ENCODE results near the gene PGAM5. TPM values are rescaled to one million over a fixed set of nuclear protein-coding genes. Genes with fewer than 3 reads are reported as not detected.

The PGAM5 gene
- total RNA-seq, 2 donors from 2014 or later = 37.4 to 41.4 TPM

- TF ChIP-seq POLR2AphosphoS5 (IDR thresholded peaks at IDR 0.05) (no peak), CTCF (IDR thresholded peaks at IDR 0.05) (no peak), POLR2A (IDR thresholded peaks at IDR 0.05) (no peak)
- peaks cover 18 to 41% of the 10 kb centered on the region in 2 donors for H3K36me3 ChIP-seq
- H3K27ac ChIP-seq = no peak overlapping the region
- DNase-seq (ENCODE audit: low spot score) = no peak
- H3K4me1 ChIP-seq (replicated peaks) = no peaks in the 10 kb centered on the region
- 92% methylated on average over 7 of the region's 7 CpGs for WGBS
- no peaks in the 10 kb centered on the region for H3K9me3 ChIP-seq
- intact Hi-C loops (cut with DNase I) = no loop called here
- H3K4me3 ChIP-seq = no peak overlapping the region
- H3K27me3 ChIP-seq (replicated peaks; ENCODE audit: insufficient read depth) = no peaks in the 10 kb centered on the region
Observed at GRCh38 chr12:132728502-132728901, 17.9 kb downstream of the PGAM5 start.

- DNase-seq (ENCODE audit: low spot score) = no peak
- no peak overlapping the region for H3K27ac ChIP-seq
- no peak overlapping the region for H3K4me3 ChIP-seq
- intact Hi-C loops (cut with DNase I) = no loop called here
- H3K27me3 ChIP-seq (replicated peaks; ENCODE audit: insufficient read depth) = no peaks in the 10 kb centered on the region
- TF ChIP-seq POLR2AphosphoS5 (IDR thresholded peaks at IDR 0.05) (no peak), POLR2A (IDR thresholded peaks at IDR 0.05) (no peak), CTCF (IDR thresholded peaks at IDR 0.05) (no peak)
- 91% methylated on average over 24 of the region's 24 CpGs for WGBS
- H3K9me3 ChIP-seq = no peaks in the 10 kb centered on the region
- no peaks in the 10 kb centered on the region for H3K4me1 ChIP-seq (replicated peaks)
- H3K36me3 ChIP-seq = peaks cover 25 to 37% of the 10 kb centered on the region in 2 donors
Observed at GRCh38 chr12:132729541-132730320, 19.1 kb downstream of the PGAM5 start.

- peaks cover 25 to 33% of the 10 kb centered on the region in 2 donors for H3K36me3 ChIP-seq
- intact Hi-C loops (cut with DNase I) = no loop called here
Observed at GRCh38 chr12:132730353-132730752, 19.7 kb downstream of the PGAM5 start.

GRCh38 chr12:132731574-132731973, 20.9 kb downstream of the PGAM5 start:
- WGBS = 90% methylated on average over 17 of the region's 17 CpGs
- intact Hi-C loops (cut with DNase I) = no loop called here
- Histone ChIP-seq H3K4me3 (no peak overlapping the region), H3K27me3 (replicated peaks; ENCODE audit: insufficient read depth) (no peaks in the 10 kb centered on the region), H3K27ac (no peak overlapping the region), H3K4me1 (replicated peaks) (no peaks in the 10 kb centered on the region), H3K36me3 (peaks cover 24 to 38% of the 10 kb centered on the region in 2 donors), H3K9me3 (no peaks in the 10 kb centered on the region)
- no peak for DNase-seq (ENCODE audit: low spot score)
- no peak for TF ChIP-seq CTCF (IDR thresholded peaks at IDR 0.05)
- no peak for TF ChIP-seq POLR2A (IDR thresholded peaks at IDR 0.05)
- TF ChIP-seq POLR2AphosphoS5 (IDR thresholded peaks at IDR 0.05) = no peak

More at GRCh38 chr12:132730353-132730752, 19.7 kb downstream of the PGAM5 start:
- Histone ChIP-seq H3K27me3 (replicated peaks; ENCODE audit: insufficient read depth) (no peaks in the 10 kb centered on the region), H3K27ac (no peak overlapping the region), H3K4me3 (no peak overlapping the region), H3K9me3 (no peaks in the 10 kb centered on the region), H3K4me1 (replicated peaks) (no peaks in the 10 kb centered on the region)
- TF ChIP-seq CTCF (IDR thresholded peaks at IDR 0.05) = no peak
- TF ChIP-seq POLR2A (IDR thresholded peaks at IDR 0.05) = no peak
- no peak for TF ChIP-seq POLR2AphosphoS5 (IDR thresholded peaks at IDR 0.05)
- 94% methylated on average over 11 of the region's 11 CpGs for WGBS
- DNase-seq (ENCODE audit: low spot score) = no peak

- Histone ChIP-seq H3K9me3 (no peaks in the 10 kb centered on the region), H3K27ac (no peak overlapping the region), H3K36me3 (peaks cover 15 to 23% of the 10 kb centered on the region in 2 donors), H3K4me3 (no peak overlapping the region), H3K4me1 (replicated peaks) (no peaks in the 10 kb centered on the region), H3K27me3 (replicated peaks; ENCODE audit: insufficient read depth) (no peaks in the 10 kb centered on the region)
- intact Hi-C loops (cut with DNase I) = no loop called here
- no peak for TF ChIP-seq POLR2A (IDR thresholded peaks at IDR 0.05)
- no peak for DNase-seq (ENCODE audit: low spot score)
- WGBS = 63% methylated on average over 10 of the region's 10 CpGs
Observed at GRCh38 chr12:132734206-132734605, 23.6 kb downstream of the PGAM5 start.
